Measurements from ENCODE around the gene CBLN3. TPM values are rescaled to one million over a fixed set of nuclear protein-coding genes. Genes with fewer than 3 reads are reported as not detected.
"Not testable (repeated sequence)": the region's sequence is repeated elsewhere in the genome, so short reads cannot be mapped to it uniquely, and the experiment has no call there.

CBLN3 gene
- total RNA-seq, 2 donors from 2014 or later, result 1.8 to 2.0 TPM

DNA sequence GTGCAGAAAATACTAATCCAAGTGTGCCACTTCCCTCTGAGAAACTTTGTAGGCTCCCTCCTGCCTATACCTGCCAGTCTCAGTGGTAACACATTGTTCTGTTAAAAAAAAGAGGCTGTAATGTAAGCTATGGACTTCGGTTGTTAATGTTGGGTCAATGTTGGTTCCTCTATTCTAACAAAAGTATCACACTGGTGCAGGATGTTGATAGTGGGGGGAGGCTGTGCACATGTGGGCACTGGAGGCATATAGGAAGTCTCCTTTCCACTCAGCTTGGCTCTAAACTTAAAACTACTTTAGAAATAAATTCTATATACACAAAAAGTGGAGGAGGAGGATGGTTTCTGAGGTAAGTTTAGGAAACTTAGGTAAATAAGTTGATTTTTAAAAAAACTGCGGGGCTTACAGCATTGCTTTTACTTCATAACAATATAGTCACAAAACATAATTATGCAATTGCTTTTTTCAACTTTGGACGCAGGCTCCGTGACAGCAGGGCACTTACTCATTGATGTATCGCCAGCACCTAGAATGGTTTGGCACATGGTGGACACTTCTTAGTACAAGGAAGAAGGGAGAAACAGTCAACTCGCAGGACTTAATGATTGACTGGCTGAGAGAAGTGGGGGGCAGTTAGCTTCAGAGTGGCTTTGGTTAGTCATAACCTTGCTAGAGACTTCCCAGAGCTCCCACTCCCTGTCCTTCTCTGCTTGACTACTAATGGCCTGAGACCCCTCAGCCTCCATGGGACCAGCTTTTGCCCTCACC is 38.6 kb downstream of the CBLN3 start:
- H3K27ac ChIP-seq, result no peak overlapping the region
- TF ChIP-seq, protein P1, sequence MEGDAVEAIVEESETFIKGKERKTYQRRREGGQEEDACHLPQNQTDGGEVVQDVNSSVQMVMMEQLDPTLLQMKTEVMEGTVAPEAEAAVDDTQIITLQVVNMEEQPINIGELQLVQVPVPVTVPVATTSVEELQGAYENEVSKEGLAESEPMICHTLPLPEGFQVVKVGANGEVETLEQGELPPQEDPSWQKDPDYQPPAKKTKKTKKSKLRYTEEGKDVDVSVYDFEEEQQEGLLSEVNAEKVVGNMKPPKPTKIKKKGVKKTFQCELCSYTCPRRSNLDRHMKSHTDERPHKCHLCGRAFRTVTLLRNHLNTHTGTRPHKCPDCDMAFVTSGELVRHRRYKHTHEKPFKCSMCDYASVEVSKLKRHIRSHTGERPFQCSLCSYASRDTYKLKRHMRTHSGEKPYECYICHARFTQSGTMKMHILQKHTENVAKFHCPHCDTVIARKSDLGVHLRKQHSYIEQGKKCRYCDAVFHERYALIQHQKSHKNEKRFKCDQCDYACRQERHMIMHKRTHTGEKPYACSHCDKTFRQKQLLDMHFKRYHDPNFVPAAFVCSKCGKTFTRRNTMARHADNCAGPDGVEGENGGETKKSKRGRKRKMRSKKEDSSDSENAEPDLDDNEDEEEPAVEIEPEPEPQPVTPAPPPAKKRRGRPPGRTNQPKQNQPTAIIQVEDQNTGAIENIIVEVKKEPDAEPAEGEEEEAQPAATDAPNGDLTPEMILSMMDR (IDR thresholded peaks at IDR 0.05), result no peak
- no peaks in the 10 kb centered on the region for H3K9me3 ChIP-seq
- intact Hi-C loops (cut with DNase I), result no loop called here
- no peak overlapping the region for H3K4me3 ChIP-seq
- no peak for DNase-seq
- H3K36me3 ChIP-seq, result no peaks in the 10 kb centered on the region
- H3K9ac ChIP-seq (ENCODE audit: low read depth in 2 of 2, low read length in 2 of 2), result no peak overlapping the region
- H3K27me3 ChIP-seq, result no peaks in the 10 kb centered on the region
- H3K4me1 ChIP-seq, result no peaks in the 10 kb centered on the region

GRCh38 chr14:24389226-24389848 is 40.1 kb downstream of the CBLN3 start:
- Histone ChIP-seq H3K27ac (no peak overlapping the region), H3K36me3 (no peaks in the 10 kb centered on the region)
- DNase-seq, result no peak

GRCh38 chr14:24388474-24389179 is 40.8 kb downstream of the CBLN3 start:
- intact Hi-C loops (cut with DNase I), result no loop called here
- DNase-seq, result no peak
- Histone ChIP-seq H3K4me3 (no peak overlapping the region), H3K27ac (no peak overlapping the region), H3K9me3 (no peaks in the 10 kb centered on the region), H3K27me3 (no peaks in the 10 kb centered on the region), H3K9ac (ENCODE audit: low read depth in 2 of 2, low read length in 2 of 2) (no peak overlapping the region), H3K36me3 (no peaks in the 10 kb centered on the region), H3K4me1 (no peaks in the 10 kb centered on the region)
- TF ChIP-seq, protein P1 (IDR thresholded peaks at IDR 0.05), result no peak

More at GRCh38 chr14:24389226-24389848, 40.1 kb downstream of the CBLN3 start:
- Histone ChIP-seq H3K27me3 (no peaks in the 10 kb centered on the region), H3K4me3 (no peak overlapping the region), H3K9ac (ENCODE audit: low read depth in 2 of 2, low read length in 2 of 2) (no peak overlapping the region), H3K4me1 (no peaks in the 10 kb centered on the region), H3K9me3 (no peaks in the 10 kb centered on the region)
- TF ChIP-seq, protein P1 (IDR thresholded peaks at IDR 0.05), result no peak
- intact Hi-C loops (cut with DNase I), result no loop called here

DNA sequence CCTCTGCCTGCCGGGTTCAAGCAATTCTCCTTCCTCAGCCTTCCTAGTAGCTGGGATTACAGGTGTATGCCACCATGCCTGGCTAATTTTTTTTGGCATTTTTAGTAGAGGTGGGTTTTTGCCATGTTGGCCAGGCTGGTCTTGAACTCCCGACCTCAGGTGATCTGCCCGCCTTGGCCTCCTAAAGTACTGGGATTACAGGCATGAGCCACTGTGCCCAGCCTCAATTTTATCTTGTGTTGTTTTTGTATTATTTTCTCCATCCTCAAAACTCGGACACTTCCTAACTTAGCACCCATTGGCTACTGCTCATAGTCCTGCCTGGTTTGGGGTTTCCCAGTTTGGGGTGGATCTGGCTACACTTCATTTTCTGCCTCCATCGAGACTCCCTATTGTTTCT is 41.9 kb downstream of the CBLN3 start:
- H3K9ac ChIP-seq (ENCODE audit: low read depth in 2 of 2, low read length in 2 of 2); DNase-seq; H3K27ac ChIP-seq; H3K9me3 ChIP-seq; H3K4me3 ChIP-seq; intact Hi-C loops (cut with DNase I); H3K4me1 ChIP-seq; H3K27me3 ChIP-seq; H3K36me3 ChIP-seq: not testable (repeated sequence)

GRCh38 chr14:24387009-24387345 is 42.5 kb downstream of the CBLN3 start:
- Histone ChIP-seq H3K27me3 (no peaks in the 10 kb centered on the region), H3K27ac (no peak overlapping the region), H3K9me3 (no peaks in the 10 kb centered on the region), H3K4me3 (no peak overlapping the region), H3K36me3 (no peaks in the 10 kb centered on the region), H3K4me1 (no peaks in the 10 kb centered on the region), H3K9ac (ENCODE audit: low read depth in 2 of 2, low read length in 2 of 2) (no peak overlapping the region)
- intact Hi-C loops (cut with DNase I), result no loop called here
- TF ChIP-seq, protein P1 (IDR thresholded peaks at IDR 0.05), result no peak
- DNase-seq, result no peak
